GM06990 (cell line): Measurements from ENCODE around the gene ADGRD2.

Source experiments
- DNase-seq: peaks from one replicate; pipeline ENCODE4 v3.0.0-alpha.2; 2011; ENCODE audit not compliant: insufficient read length; ENCODE audit errors: extremely low read depth
- H3K27me3 ChIP-seq: replicated peaks from 2 replicates; pipeline ENCODE4 v1.6.0; 2011; ENCODE audit warnings: low read length; ENCODE audit not compliant: control insufficient read depth, insufficient read depth
- H3K36me3 ChIP-seq: 2 replicates; pipeline ENCODE4 v1.5.1; 2011; ENCODE audit warnings: low read length; ENCODE audit not compliant: control insufficient read depth, insufficient read depth
- H3K4me3 ChIP-seq: replicated peaks from 2 replicates; pipeline ENCODE4 v1.5.1; 2011; ENCODE audit warnings: low read depth, mild to moderate bottlenecking, control low read depth, low read length
- CTCF ChIP-seq: IDR thresholded peaks from 2 replicates; pipeline ENCODE4 v1.5.1; 2011; ENCODE audit warnings: low read length, control low read depth, mild to moderate bottlenecking, inconsistent platforms; ENCODE audit not compliant: insufficient read depth, poor library complexity, severe bottlenecking

ADGRD2 gene

GRCh38 chr9:124506931-124507879 lies 57.0 kb downstream of the ADGRD2 start, which contains the start of gene NR5A1:
NR5A1 (minus strand) TSS chr9:124507399; CDS start chr9:124503395, 4,004 bp downstream.
- no peak for TF ChIP-seq CTCF
- no peak within 1 kb of the TSS for H3K4me3 ChIP-seq
- H3K36me3 ChIP-seq: no peaks in the 10 kb centered on the region
- DNase-seq: no peak
- H3K27me3 ChIP-seq: peaks cover 2% of the 10 kb centered on the region; the same call in 1 of the 2 replicates

- H3K27me3 ChIP-seq: peaks cover 2% of the 10 kb centered on the region; the same call in 1 of the 2 replicates
- TF ChIP-seq CTCF: no peak
- DNase-seq: no peak
- H3K36me3 ChIP-seq: no peaks in the 10 kb centered on the region
- no peak overlapping the region for H3K4me3 ChIP-seq
Observed at GRCh38 chr9:124507880-124508423, 57.7 kb downstream of the ADGRD2 start.

GRCh38 chr9:124510650-124511425 lies 60.6 kb downstream of the ADGRD2 start:
- DNase-seq: no peak
- no peak overlapping the region for H3K4me3 ChIP-seq

GRCh38 chr9:124511426-124511840 lies 61.2 kb downstream of the ADGRD2 start:
- Histone ChIP-seq H3K27me3 (no peaks in the 10 kb centered on the region), H3K36me3 (no peaks in the 10 kb centered on the region; the same call in none of the 2 replicates), H3K4me3 (no peak overlapping the region)
- DNase-seq: no peak
- no peak for TF ChIP-seq CTCF

More at GRCh38 chr9:124510650-124511425, 60.6 kb downstream of the ADGRD2 start:
- Histone ChIP-seq H3K36me3 (no peaks in the 10 kb centered on the region; the same call in none of the 2 replicates), H3K27me3 (no peaks in the 10 kb centered on the region)
- no peak for TF ChIP-seq CTCF

- Histone ChIP-seq H3K27me3 (no peaks in the 10 kb centered on the region), H3K36me3 (no peaks in the 10 kb centered on the region; the same call in none of the 2 replicates), H3K4me3 (no peak overlapping the region)
- TF ChIP-seq CTCF: no peak
- DNase-seq: no peak
Observed at GRCh38 chr9:124511891-124512805, 61.9 kb downstream of the ADGRD2 start.
